Heart left ventricle (tissue), 13 donors: ENCODE data around the gene CENPA.

Source experiments
- POLR2A ChIP-seq, 2 donors: fragments of 450-650 bp; IDR thresholded peaks; one replicate each; pipeline ENCODE4 v1.6.1; 2017; ENCODE audit warnings: antibody characterized with exemption in 2 of 2, mild to moderate bottlenecking in 2 of 2, moderate library complexity in 2 of 2
- TF ChIP-seq, protein P1 (sequence below), 12 donors: fragments of 200-600 bp; sonication (generic) in 4 of 12; IDR thresholded peaks; one replicate each; pipeline versions ENCODE4 v1.5.0 to v1.8.0; 2018 to 2022; ENCODE audit warnings: antibody characterized with exemption in 12 of 12, mild to moderate bottlenecking in 5 of 12
- donor health status: ischemic (EF 13 %, LVEDD 7.1; RV severe dilation, severe dysfunction).
- donor health status: DM: no; HTN: yes; CAD: no.
- donor health status: DM: no; HTN: no; CAD: no.
- donor health status: ischemic (EF 25% LVEDD 6.9; RV normal size, moderate dysfunction).
- donor health status: ischemic (EF 25% LVEDD 5.7; RV mildly dilated, moderate dysfunction).
- donor health status: ischemic (EF 35%, LVEDD 5.7; RV mildly dilated, moderate dysfunction).
- donor health status: nonischemic (EF 11% LVEDD 7.7; RV severe dilation, severe dysfunction).
- donor health status: DM: yes; HTN: yes; CAD: no.
- donor health status: PGD.
- donor health status: ischemic (EF 29% LVEDD 5.4; RV normal size, mild dysfunction).
- donor health status: nonischemic (EF 23%, LVEDD 6.1; RV moderate dilation, normal function).

DNA sequence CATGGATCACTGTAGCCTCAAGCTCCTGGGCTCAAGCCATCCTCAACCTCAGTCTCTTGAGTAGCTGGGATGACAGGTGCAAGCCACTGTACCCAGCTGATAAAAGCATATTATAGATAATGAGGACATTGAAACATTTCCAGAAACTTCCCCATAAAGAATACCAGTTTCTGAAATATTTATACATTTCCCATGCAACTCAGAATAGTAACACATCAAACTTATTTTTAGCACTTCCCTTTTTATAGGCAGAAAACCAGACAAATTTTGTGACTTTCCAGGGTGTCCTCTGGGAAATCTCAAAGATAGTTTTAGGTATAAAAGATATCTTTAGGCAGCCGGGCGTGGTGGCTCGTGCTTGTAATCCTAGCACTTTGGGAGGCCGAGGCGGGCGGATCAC is 37.0 kb downstream of the CENPA start:
- TF ChIP-seq, protein P1, sequence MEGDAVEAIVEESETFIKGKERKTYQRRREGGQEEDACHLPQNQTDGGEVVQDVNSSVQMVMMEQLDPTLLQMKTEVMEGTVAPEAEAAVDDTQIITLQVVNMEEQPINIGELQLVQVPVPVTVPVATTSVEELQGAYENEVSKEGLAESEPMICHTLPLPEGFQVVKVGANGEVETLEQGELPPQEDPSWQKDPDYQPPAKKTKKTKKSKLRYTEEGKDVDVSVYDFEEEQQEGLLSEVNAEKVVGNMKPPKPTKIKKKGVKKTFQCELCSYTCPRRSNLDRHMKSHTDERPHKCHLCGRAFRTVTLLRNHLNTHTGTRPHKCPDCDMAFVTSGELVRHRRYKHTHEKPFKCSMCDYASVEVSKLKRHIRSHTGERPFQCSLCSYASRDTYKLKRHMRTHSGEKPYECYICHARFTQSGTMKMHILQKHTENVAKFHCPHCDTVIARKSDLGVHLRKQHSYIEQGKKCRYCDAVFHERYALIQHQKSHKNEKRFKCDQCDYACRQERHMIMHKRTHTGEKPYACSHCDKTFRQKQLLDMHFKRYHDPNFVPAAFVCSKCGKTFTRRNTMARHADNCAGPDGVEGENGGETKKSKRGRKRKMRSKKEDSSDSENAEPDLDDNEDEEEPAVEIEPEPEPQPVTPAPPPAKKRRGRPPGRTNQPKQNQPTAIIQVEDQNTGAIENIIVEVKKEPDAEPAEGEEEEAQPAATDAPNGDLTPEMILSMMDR (IDR thresholded peaks at IDR 0.05): no peak
- no peak for TF ChIP-seq POLR2A (IDR thresholded peaks at IDR 0.05)
